ENCODE measurements around the gene VASN. TPM values are rescaled to one million over a fixed set of nuclear protein-coding genes. Genes with fewer than 3 reads are reported as not detected.

Gene VASN
- total RNA-seq, 4 donors from 2014 or later, result 7.1 to 31.3 (median 21.7) TPM

DNA sequence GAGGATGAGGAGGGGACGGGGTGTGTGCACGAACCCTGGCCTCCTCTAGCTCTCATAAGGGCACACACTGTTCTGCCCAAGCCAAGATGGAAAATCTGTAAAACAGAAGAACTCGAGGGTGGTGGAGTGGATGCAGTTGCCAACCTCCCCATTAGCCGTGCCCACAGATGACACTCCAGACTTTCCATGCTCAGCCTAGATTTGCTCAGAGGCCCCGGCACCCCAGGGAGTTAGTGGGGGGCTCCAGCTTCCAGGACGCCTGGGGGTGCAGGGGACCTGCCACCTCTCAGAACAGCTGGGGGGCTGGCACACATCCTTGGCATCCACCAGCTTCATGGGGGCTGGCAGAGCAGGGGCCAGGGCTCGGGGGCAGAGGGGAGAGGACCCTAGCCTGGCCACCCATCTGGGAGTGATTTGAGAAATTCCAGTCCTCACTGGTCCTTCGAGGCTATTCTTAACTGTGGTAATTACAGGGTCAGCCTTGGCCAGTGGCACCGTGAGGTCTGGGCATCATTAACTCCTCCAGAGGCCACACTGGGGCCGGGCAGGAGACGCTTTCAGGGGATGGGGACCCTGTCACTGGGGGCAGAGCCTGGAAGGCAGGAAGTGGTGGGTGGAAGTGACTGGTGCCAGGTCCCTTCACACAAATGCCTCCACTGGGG lies 14.3 kb downstream of the VASN start:
- no peaks in the 10 kb centered on the region for H3K9me3 ChIP-seq
- no peak overlapping the region for H3K4me3 ChIP-seq
- H3K36me3 ChIP-seq, result peaks cover 15 to 99% (median 64%) of the 10 kb centered on the region in 4 donors
- intact Hi-C loops (cut with DNase I), result no loop called here
- no peaks in the 10 kb centered on the region for H3K27me3 ChIP-seq
- WGBS, result 84% methylated on average over 11 of the region's 11 CpGs
- TF ChIP-seq, protein P1, sequence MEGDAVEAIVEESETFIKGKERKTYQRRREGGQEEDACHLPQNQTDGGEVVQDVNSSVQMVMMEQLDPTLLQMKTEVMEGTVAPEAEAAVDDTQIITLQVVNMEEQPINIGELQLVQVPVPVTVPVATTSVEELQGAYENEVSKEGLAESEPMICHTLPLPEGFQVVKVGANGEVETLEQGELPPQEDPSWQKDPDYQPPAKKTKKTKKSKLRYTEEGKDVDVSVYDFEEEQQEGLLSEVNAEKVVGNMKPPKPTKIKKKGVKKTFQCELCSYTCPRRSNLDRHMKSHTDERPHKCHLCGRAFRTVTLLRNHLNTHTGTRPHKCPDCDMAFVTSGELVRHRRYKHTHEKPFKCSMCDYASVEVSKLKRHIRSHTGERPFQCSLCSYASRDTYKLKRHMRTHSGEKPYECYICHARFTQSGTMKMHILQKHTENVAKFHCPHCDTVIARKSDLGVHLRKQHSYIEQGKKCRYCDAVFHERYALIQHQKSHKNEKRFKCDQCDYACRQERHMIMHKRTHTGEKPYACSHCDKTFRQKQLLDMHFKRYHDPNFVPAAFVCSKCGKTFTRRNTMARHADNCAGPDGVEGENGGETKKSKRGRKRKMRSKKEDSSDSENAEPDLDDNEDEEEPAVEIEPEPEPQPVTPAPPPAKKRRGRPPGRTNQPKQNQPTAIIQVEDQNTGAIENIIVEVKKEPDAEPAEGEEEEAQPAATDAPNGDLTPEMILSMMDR (IDR thresholded peaks at IDR 0.05), result no peak
- TF ChIP-seq POLR2AphosphoS5 (IDR thresholded peaks at IDR 0.05) (no peak), EP300 (IDR thresholded peaks at IDR 0.05) (no peak), POLR2A (IDR thresholded peaks at IDR 0.05; ENCODE audit: low read depth) (no peak)
- peak overlapping the region; percentile 2 to 62 (median 38) for H3K27ac ChIP-seq (replicated peaks in 1 of 4)
- H3K4me1 ChIP-seq, result peaks cover 15 to 59% (median 35%) of the 10 kb centered on the region in 4 donors
- DNase-seq (ENCODE audit: extremely low spot score), result no peak

DNA sequence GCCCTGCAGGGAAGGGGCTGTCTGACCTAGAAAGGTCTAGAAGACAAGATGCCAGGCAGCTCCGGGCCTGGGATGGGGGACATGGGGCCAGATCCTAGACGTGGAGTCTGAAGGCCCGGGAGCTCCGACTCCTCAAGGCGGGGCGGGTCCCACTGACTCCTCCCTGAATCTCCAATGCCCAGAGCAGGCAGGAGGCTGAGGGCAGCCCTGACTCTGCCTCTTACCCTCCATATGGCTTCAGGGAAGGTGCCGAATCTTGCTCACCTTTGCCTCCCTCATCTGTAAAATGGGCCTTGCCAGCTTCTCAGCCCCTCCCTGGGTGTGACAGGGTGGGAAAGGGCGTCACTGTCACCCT lies 14.8 kb downstream of the VASN start:
- WGBS, result 89% methylated on average over 3 of the region's 8 CpGs
- peak overlapping the region; percentile 28 to 62 (median 38) for H3K27ac ChIP-seq (replicated peaks in 1 of 4)
- no peak for TF ChIP-seq EP300 (IDR thresholded peaks at IDR 0.05)
- TF ChIP-seq, protein P1 (IDR thresholded peaks at IDR 0.05), result no peak
- no peak for TF ChIP-seq POLR2A (IDR thresholded peaks at IDR 0.05; ENCODE audit: low read depth)
- TF ChIP-seq POLR2AphosphoS5 (IDR thresholded peaks at IDR 0.05), result no peak
- no peaks in the 10 kb centered on the region for H3K9me3 ChIP-seq
- no peak overlapping the region for H3K4me3 ChIP-seq
- H3K36me3 ChIP-seq, result peaks cover 10 to 94% (median 60%) of the 10 kb centered on the region in 4 donors
- intact Hi-C loops (cut with DNase I), result no loop called here
- peaks cover 15 to 59% (median 35%) of the 10 kb centered on the region in 4 donors for H3K4me1 ChIP-seq
- DNase-seq (ENCODE audit: extremely low spot score), result no peak
- H3K27me3 ChIP-seq, result no peaks in the 10 kb centered on the region

DNA sequence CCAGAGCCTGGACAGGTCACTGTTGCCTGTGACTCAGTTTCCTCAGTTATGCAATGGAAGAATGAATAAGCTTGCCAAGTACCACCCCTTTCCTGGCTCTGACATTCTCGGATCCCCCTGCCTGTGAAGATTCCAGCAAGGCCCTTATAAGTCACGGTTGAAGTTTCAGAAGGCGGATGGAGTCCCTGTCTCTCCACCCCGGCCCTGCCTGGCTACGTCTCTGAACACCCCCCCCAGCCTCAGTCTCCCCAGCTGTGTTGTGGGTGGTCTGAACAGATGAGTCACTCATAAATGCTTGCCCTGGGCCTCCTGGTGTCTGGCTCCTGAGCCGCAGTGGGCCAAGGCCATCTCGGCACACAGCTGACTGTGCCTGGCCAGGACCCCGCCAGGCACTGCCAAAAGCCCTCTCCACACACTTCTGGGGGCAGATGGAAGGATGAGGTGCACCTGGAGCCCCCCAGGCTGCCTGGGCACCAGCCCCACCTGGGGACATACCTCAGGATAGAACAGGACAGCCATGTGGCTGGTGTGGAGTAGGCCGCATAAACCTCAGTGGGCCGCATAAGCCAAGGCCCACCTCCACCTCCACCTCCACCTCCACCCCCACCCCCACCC lies 15.4 kb downstream of the VASN start:
- TF ChIP-seq, protein P1 (IDR thresholded peaks at IDR 0.05), result no peak
- TF ChIP-seq POLR2AphosphoS5 (IDR thresholded peaks at IDR 0.05) (no peak), EP300 (IDR thresholded peaks at IDR 0.05) (no peak), POLR2A (IDR thresholded peaks at IDR 0.05; ENCODE audit: low read depth) (no peak)
- H3K27me3 ChIP-seq, result no peaks in the 10 kb centered on the region
- peak overlapping the region; percentile 28 to 62 (median 38) for H3K27ac ChIP-seq (replicated peaks in 1 of 4)
- peaks cover 19 to 66% (median 40%) of the 10 kb centered on the region in 4 donors for H3K4me1 ChIP-seq
- no peaks in the 10 kb centered on the region for H3K9me3 ChIP-seq
- intact Hi-C loops (cut with DNase I), result no loop called here
- H3K36me3 ChIP-seq, result peaks cover 6 to 88% (median 55%) of the 10 kb centered on the region in 4 donors
- H3K4me3 ChIP-seq, result no peak overlapping the region
- 64% methylated on average over 3 of the region's 10 CpGs for WGBS
- DNase-seq (ENCODE audit: extremely low spot score), result no peak

DNA sequence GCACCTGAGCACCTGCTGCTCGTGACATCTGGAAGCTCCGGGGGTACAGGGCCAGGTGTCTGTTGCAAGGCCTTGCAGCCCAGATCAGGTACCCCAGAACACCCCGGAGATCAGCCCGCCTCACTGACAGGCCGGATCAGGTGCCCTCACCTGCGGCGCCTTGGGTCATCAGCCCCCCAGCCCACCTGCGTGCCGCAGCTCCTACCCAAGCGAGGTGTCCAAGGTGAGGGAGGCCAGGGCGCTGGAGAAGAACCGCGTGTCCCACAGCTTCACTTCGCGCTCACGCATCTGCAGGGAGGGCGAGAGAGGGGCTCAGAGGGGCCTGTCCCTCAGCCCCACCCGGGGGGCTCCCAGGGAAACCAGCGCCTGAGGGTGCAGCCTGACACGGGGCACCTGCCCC lies 16.1 kb downstream of the VASN start:
- no peak overlapping the region for H3K4me3 ChIP-seq
- intact Hi-C loops (cut with DNase I), result no loop called here
- no peak for DNase-seq (ENCODE audit: extremely low spot score)

More for the DNA sequence above, 16.1 kb downstream of the VASN start:
- Histone ChIP-seq H3K4me1 (peaks cover 26 to 73% (median 48%) of the 10 kb centered on the region in 4 donors), H3K9me3 (no peaks in the 10 kb centered on the region), H3K27ac (replicated peaks in 1 of 4) (peak overlapping the region; percentile 22 to 62 (median 52)), H3K36me3 (peaks cover 3 to 86% (median 48%) of the 10 kb centered on the region in 4 donors), H3K27me3 (no peaks in the 10 kb centered on the region)
- TF ChIP-seq, protein P1 (IDR thresholded peaks at IDR 0.05), result no peak
- TF ChIP-seq POLR2A (IDR thresholded peaks at IDR 0.05; ENCODE audit: low read depth) (no peak), POLR2AphosphoS5 (IDR thresholded peaks at IDR 0.05) (no peak), EP300 (IDR thresholded peaks at IDR 0.05) (no peak)
- WGBS, result 87% methylated on average over 12 of the region's 20 CpGs
